ENCODE measurements around the gene CSRP3.

CSRP3 gene

GRCh38 chr11:19173964-19174638, 27.7 kb downstream of the CSRP3 start:
- no peak for TF ChIP-seq CTCF (IDR thresholded peaks at IDR 0.05)
- no peak for DNase-seq (ENCODE audit: low spot score)
- H3K27ac ChIP-seq, result no peak overlapping the region
- H3K4me3 ChIP-seq, result no peak overlapping the region

- no peak overlapping the region for H3K27ac ChIP-seq
- no peak for DNase-seq (ENCODE audit: low spot score)
- H3K4me3 ChIP-seq, result no peak overlapping the region
- TF ChIP-seq CTCF (IDR thresholded peaks at IDR 0.05), result no peak
Observed at GRCh38 chr11:19173004-19173689, 28.6 kb downstream of the CSRP3 start.

- no peak for DNase-seq (ENCODE audit: low spot score)
- H3K27ac ChIP-seq, result no peak overlapping the region
- no peak overlapping the region for H3K4me3 ChIP-seq
- no peak for TF ChIP-seq CTCF (IDR thresholded peaks at IDR 0.05)
Observed at GRCh38 chr11:19168090-19168489, 33.7 kb downstream of the CSRP3 start.

- Histone ChIP-seq H3K27ac (no peak overlapping the region), H3K4me3 (no peak overlapping the region)
- DNase-seq (ENCODE audit: low spot score), result no peak
- TF ChIP-seq CTCF (IDR thresholded peaks at IDR 0.05), result no peak
Observed at GRCh38 chr11:19164881-19165280, 36.9 kb downstream of the CSRP3 start.

DNA sequence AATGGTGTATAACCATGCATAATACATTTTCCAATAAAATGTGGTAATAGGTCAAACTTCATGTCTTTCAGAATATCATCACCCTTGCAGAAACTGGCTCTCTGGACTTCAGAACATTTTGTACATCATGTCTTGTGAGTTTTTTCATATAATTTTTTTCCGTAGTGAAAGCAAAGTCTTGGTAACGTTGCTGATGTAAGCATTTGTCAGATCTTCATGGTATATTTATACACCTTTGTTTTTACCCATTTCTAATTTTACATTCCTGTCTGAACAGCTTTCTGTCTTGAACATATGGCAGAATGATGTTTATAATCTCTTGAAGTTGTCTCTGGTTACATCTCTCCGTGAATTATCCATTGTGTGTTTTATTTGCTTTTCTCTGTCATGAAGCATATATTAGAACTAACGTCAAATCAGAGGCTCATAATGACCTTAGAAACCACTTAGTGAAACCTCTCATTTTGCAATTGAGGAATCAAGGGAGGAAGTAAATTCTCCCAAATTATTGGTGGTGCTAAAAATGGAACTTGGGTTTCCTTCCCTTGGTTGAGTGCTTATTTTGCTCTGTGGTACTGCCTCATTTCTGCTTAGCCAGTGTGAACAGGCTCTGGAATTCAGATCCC, 37.4 kb downstream of the CSRP3 start:
- no peak for DNase-seq (ENCODE audit: low spot score)
- H3K4me3 ChIP-seq, result no peak overlapping the region
- H3K27ac ChIP-seq, result no peak overlapping the region
- TF ChIP-seq CTCF (IDR thresholded peaks at IDR 0.05), result no peak

DNA sequence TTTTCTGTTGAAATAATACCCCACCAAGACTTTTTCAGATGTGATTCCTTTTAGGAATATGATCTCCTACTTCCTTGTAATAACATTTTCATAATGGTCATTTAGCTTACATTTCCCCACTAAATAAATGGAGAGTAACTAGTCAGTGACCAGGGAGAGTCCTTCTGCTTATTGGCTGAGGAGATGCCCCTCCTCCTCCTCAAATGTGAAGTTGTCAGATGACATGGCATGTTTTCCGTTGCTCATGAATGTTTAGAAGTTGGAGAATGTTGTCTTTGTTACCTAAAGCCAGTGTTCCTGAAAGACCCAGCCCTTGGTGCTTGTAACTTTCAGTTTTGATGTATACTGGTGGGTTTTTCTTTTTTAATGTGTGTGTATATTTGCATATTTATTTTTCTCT, 38.2 kb downstream of the CSRP3 start:
- no peak for DNase-seq (ENCODE audit: low spot score)
- H3K27ac ChIP-seq, result no peak overlapping the region
- TF ChIP-seq CTCF (IDR thresholded peaks at IDR 0.05), result no peak
- no peak overlapping the region for H3K4me3 ChIP-seq
